Measurements from ENCODE around the gene VPS8.

The VPS8 gene

DNA sequence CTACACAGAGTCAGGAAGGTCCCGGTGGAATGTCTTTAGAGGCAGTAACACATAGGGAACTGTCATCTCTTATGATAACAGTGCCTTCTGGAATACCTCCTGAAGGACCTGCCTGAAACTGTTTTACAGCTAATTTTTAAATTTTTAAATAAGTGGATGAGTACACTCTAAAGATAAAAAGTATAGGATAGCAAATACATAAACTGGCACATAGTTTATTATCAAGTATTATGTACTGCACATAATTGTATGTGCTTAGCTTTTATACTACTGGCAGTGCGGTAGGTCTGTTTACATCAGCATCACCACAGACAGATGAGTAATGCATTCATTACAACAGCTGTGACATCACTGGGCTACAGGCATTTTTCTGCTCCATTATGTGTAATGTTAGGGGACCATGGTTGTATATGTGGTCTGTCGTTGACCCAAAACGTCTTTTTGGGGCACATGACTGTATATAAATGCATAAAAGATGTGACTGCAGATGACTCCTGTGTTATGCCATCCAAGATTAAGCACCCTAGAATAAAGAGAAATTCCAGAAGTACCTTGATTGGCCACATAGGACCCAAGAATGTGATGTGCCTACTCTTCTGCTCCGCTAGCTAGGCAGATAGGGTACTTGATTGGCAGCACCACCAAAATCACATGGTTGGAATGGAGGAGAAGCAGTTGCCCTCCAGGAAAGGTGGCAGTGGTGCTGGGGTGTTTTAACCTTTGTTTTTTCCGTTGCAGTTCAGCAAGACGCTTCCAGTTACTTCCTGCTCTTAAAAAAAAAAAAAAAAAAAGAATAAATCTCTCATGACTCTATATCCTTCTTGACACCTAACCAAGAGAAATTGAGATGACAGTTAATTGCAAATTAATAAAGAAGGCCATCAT, 3.3 kb downstream of the VPS8 start:
- no peak for DNase-seq

DNA sequence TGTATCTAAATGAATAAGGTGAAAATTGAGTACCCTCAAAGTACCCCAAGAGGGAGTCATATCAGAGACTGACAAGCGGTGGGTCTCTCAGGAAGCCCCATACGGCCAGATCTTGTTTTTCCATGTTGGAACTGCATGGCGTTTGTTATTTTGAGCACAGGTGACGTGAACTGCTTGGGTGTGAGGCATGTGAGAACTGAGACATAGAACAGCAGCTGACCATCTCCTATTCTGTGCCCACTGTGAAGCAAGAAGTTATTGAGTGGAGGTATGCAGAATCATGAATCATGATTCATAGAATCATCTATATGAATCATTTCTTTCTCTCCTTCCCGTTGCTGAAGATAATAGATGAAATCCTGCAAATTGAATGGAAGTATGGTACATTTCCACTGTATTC, 4.6 kb downstream of the VPS8 start:
- no peak for DNase-seq

DNA sequence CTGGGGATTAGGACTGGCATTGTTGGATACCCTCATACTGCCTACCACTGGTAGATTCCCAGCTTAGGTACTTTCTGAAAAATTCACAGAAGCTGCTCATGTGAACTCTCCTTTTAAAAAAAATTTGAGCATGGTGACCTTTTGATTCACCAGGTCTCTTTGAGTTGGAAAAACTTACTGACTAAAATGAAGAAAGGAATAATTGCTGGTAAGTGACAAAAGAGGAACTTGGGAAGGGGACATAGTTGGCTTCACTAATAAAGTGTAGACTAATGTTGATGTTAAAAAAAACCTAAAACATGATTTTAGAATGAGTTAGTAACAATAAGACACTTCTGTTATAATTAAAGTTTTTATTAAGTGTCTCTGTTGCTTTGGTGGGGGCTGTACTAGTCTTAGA, 8.6 kb downstream of the VPS8 start:
- DNase-seq: no peak

DNA sequence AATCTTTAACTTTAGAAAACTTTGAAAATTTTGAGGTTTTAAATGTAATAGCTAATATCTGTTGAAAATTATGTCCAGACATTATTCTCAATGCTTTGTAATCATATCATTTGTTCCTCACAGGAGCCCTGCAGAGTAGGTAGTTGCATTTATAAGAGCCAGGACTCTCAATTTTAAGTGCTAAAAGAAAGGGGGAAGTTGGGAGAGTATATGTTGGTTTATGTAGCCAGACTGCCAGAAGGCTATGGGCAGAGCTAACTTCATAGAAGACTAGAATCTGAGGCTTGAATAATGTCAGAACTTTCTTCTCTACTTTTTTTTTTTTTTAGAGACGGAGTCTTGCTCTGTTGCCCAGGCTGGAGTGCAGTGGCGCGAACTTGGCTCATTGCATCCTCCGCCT, 9.1 kb downstream of the VPS8 start:
- no peak for DNase-seq

DNA sequence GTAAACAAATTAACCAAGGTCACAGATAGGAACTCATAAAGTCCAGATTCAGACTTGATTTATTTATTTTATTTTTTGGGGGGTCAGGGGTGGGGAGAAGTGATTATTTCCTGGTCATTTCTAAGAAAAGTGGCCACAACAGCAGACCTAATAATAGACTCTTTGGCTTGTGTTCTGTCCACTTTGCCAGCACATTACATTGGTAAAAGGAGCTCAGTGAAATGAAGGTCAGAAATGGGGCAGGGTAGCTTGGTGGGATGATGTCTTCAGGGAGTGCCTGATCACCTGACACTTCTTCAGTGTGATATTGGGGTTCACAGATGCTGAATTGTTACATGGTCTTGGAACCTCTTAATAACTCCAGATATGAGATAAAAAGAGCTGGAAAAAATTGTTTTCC, 10.1 kb downstream of the VPS8 start:
- no peak for DNase-seq

DNA sequence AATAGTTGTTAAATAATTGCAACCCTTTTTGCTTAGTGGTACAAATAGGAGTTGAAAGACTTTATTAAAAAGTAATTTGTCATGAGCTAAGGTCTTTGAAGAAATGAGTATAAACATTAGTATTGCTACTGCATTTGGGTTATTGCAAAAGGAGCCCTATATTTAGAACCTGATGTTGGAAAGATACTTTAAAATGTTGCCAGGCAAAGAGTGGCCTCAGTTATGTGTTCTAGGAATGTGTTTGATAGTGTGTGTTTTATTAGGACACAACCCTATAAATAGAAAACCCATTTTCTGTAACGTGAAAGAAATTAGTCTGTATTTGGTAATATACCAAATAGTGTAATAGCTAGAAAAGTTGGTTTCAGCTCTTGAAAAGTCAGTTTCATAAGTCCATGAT, 10.7 kb downstream of the VPS8 start:
- DNase-seq: no peak

DNA sequence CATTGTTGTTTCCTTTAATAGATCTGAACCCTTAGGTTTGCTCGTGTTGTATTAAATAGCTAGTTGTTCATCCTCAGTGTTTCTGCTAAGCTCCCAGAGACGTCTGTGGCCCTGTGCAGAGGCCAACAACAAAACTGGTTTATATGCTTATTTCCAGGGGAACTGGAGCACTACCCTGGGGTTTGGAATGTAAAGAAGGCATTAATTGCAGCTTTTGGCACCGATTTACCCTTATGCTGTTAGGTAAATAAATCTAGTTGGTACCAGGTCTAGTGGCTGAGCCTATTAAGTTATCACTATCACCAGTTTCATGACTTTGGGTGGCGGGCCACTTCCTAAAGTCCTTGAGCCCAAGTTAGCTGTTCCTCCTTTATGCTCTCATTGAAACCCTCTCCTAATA, 12.0 kb downstream of the VPS8 start:
- no peak for DNase-seq

DNA sequence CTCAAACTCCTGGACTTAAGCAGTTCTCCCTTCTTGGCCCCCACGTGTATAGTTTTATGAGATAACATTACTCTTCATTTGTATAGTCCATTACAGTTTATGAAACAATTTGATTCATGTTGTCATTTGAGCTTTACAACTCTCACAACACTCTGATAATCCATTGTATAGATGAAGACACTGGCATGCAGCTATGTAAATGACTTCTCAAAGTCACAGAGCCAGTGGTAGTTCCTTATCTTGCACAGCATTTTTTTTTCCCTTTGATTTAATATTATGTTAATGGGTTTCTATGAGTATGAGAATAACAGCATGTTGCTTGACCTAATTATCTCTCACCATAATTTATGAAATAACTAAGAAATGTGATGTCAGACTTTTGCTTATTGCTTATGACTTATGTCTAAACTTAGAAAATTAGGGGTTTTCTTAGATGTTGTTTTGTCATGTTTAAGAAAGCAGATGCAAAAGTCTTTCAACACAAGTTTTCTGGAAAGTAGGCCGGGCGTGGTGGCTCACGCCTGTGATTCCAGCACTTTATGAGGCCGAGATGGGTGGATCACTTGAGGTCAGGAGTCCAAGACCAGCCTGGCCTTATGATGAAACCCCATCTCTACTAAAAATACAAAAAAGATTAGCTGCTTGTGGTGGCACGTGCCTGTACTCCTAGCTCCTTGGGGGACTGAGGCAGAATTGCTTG, 13.3 kb downstream of the VPS8 start:
- no peak for DNase-seq

DNA sequence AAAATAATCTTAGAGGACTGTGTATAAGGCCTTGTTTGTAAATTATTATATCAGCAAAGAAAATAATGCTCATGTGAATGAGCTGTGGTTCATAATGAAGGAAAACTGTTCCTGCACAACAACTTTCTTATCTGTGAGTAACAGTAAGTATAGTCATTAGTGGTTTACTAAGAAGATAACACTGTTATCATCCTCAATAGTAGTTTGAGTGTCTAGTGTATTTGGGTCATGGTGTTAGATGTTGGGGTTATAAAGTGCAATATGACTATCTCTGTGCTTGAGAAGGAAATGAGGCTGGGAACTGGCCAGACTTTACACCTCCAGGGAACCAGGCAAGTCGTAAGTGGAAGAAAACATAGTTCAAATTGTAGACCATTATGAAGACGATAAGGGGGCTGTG, 15.6 kb downstream of the VPS8 start:
- no peak for DNase-seq

DNA sequence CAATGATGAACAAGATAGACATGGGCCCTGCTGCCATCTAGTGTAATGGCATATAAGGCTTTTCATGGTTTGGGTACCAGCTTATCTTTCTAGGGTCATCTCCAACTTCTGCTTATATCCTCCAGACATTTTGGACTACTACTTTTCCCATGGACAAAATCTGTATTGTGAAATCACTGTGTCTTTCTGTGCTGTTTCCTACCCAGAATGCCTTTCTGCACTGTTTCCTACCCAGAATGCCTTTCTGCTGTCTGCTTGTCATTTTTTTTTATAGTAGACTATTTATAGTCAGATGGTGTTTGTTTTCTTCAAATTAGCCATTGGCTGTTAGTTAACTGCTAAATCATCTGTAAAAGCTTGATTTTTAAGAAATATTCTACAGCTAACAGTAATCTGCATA, 20.1 kb downstream of the VPS8 start:
- no peak for DNase-seq

DNA sequence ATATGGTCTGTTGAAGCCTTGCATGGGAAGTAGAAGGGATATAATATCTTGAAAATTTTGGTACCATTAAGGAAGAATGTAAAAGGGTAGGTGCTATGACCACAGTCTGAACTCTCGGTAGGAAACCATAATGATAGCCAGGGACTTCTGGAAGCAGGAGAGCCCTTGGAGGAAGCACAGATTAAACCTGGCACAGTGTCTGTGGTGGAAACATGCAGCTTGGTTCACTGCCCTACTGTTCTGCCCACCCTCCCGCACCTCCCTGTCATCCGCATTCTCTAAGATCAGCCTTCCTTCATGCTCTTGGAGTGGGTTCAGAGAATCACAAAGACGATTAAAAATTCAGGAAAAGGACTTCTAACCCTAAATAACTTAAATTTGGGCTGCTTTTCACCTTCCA, 20.9 kb downstream of the VPS8 start:
- no peak for DNase-seq

DNA sequence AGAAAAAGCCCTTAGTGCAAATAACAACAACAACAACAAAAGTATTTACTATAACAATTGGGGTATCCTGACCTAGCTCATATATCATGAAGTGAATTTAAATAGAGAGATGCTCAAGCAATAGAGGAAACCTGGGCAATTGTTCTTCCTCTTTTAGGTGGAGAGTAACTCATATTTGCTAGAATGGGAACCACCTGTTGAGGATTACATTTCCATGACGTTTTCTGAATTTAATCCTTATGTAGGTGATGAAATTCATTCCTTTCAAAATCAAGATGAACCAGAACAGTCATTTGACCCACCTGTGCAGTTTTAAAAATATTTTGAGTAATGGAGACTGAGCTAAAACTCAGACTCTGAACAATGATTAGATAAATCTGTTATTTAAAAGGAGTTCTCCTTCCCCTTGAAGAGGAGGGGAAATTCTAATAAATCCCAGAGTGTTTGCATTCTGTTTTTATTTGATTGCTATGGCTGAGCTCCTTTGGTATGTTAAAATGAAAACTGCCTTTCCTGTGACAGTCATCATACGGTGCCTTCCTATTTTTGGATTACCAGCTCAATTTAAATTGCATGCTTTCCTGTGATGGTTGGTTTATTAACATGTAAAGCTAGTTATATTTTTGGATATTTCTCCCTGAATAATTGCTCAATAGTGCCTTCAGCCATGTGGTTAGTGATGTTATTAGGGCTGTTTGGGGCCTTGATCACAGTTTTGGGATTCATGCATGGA, 24.3 kb downstream of the VPS8 start:
- no peak for DNase-seq

DNA sequence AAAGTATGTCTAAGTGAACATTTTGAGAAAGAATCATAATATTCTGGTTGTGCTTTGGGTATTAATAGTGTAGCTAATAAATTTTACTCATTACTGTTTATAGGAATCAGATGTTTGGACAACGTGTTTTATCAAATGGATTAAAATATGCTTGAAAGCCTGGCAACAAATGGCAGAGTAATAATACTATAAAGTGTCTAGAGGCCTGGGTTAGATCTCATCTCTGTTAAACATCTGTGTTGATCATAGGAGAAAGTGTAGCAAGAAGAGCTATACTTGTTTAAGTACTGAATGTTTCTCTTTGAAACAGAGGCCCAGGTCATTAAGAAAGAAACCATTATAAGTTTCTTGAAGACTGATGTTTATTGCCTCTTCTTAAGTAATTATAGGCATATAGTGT, 30.5 kb downstream of the VPS8 start:
- no peak for DNase-seq

DNA sequence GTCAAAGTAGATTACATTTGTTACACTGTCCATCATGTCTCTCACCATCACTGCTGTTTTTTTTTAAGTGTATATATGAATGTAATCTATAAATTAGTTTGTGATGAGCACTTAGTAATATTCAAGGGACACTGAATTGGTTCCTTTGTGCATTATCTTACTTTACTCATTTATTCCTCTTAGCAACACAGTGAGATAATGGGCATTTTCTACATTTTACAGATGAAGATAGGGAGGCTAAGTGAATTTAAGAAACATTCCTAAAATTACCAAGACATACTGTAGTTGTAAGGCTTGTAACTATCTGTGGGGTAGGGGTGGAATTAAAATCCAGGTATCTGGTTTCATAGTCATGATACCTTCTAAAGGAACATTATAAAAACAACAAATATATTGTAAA, 33.9 kb downstream of the VPS8 start:
- DNase-seq: no peak

DNA sequence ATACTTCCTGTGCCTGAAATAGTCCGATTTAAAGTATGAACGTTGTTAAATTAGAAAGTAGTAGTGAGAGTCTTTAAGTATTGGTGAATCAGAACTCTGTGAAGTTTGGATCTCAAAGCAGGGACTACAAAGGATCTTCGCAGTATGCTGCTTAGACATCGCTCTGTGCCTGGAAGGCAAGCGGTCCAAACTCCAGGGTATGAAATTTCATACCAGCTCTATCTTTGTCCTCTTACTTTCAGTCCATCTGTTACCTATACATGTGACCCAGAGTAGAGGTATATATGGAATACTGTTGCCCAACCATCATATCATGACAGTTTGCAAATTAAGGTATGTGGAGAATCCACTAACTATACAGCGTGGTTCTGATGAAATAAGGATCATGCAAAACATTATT, 34.5 kb downstream of the VPS8 start:
- DNase-seq: no peak

DNA sequence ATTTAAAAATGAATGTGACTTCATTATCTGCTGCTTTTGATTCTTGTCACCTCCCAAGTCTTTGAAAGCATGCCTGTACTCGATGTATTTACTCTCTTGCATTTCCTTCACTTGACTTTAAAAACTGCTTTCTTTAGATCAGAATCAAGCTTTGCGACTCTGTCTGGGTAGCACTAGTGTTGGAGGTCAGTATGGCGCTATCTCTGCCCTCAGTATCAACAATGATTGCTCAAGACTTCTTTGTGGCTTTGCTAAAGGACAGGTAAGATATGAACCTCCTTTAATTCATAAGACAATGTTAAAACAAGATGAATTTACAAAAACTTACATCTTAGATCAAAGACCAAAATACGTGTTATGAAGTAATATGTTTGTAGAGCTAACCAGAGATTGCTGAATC, 37.0 kb downstream of the VPS8 start:
- no peak for DNase-seq

DNA sequence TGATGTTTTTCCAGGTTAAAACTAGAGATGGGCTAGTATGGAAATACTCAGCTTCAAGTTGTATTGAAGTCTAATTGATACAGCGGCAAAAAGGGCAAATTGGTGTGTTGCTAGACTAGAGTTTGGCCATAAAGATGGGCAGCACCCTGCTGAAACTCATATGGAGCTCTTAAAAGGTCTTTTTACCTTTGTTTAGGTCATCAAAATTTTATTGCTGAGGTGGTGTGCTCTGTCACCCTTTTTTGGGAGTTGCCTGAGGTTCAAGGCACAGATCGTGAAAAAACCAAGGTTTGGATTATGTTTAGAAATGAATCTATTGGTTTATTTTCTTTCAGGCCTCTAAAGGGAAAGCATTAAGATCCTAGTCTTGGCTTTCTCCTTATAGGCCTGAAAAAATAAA, 38.2 kb downstream of the VPS8 start:
- no peak for DNase-seq

DNA sequence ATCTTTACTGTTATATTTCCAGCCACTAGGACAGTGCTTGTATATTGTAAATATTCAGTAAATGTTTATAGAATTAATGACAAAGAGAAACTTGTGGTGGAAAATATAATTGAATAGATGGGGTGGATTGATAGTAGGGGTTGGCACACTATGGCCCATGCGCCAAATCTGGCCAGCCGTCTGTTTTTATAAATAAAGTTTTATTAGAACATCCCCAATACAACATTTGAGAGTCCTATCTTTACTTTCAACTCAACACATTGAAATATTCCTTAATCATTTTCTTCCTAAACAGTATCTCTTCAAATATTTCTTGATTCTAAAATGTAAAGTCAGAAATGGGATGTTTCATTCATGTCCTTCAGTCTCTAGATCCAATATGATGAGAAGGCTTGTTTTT, 45.1 kb downstream of the VPS8 start:
- DNase-seq: no peak

DNA sequence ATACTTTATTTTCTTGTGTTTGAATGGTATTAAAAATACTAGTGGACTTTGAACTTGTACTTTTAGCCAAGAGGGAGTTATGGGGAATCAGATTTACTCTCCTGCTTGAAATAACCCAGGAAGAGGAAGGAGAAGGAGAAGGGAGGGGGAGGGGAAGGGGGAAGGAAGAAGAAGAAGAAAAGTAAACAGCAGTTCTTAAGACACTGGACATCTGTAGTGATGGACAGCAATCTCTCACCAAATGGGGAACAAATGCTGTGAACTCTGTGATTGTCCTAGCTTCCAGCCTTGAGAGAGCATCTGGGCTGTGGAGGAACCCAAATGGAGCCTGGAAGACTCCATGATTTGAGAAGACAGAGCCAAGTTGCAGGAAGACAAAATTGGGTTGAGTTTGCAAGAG, 52.0 kb downstream of the VPS8 start:
- no peak for DNase-seq

DNA sequence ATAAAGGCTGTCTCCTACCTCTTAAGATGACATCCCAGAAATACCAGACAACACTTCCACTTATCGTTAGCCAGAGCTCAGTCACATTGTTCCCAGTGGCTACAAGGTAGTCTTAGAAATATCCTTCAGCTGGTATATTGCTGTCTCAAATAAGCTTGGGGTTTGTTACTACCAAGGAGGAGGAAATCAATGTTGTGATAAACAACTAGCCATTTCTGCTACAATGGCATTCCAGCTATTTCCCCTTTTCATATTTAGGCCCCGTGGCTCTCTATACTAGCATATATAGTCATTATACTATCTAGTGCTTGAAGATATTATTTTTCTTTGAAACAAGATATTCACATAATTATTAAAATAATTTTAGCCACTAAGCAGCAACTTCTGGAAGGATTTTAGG, 56.5 kb downstream of the VPS8 start:
- no peak for DNase-seq

DNA sequence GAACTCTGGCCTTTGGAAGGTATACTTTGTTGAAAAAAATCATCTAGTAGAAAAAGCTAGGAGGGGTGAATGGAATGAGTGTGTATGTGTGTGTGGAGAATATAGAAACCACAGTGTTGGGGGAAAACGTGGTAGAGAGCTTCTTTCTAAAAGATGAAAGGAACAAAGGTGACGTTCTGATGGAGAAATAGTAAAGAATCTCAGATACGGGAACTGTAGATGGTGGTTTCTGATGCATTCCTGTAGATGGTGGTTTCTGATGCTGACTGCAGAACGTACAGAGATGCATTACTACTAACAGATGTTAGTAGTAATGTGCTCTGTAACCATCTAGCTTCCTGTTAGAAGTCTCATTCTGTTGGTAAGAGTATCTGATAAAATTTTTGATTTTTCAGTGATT, 60.2 kb downstream of the VPS8 start:
- DNase-seq: no peak

DNA sequence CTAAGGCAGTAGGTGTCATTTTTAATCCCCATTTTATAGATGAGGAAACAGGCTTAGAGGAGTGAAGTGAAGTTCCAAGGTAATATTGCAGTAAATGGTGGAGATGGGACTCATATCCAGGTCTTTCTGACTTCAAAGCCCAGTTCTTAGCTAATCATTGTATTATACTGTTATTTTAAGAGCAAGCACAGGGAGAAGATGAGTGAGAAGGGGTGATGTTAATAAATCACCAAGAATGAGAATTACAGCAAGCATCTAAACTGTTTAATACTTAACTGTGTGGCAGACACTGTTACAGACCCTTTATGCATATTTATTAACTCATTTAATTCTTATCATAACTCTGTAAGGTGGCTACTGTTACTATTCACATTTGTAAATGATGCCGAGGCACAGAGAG, 61.2 kb downstream of the VPS8 start:
- DNase-seq: no peak

DNA sequence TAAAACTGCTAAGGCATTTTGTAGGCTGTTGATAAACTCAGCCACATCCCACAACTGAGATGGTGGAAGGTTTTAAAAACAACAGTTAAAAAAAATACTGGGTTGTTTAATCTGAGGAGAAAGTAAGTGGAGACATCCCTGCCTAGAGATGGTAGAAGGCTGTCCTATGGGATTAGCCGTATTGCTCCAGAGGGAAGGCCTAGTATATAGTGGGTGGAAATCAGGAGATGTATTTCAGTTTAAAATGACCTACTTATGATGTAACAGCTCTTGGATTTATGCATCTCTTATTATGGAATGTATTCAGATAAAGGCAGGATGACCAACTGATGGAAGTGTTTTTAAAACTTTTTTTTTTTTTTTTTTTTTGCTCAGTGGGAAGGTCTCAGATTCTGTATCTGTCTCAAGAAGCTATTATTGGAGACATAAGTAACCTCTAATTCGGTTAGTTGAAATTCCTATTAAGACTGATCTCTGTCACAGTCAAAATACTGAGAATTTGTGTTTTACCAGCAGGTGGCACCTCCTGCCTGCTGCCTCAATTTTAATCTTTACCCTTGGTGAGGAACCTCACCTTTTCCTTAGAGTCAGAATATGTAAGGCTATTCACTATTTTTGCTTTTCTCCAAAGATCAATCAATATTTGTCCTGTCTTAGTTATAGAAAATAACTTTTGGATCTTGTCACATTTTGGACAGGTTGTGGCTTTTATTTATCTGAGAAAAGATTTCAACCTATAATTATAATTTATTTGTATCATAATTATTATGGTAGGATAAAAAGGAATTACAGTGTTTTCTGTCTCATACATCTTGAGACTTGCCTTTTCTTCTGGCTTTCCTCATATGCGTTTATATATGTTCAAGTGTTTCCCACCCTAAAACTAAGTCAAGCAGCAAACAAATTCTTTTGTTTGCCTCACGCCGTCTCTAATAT, 63.0 kb downstream of the VPS8 start:
- DNase-seq: no peak

All from activated effector memory CD4-positive, alpha-beta T cell treated with anti-CD3 and anti-CD28 coated beads, Interleukin-2, amount 50 U/mL, for 16 hours (primary cell).